ENCODE results near the gene FERMT1.
"Not testable (repeated sequence)": the region's sequence is repeated elsewhere in the genome, so short reads cannot be mapped to it uniquely, and the experiment has no call there.

FERMT1 gene

DNA sequence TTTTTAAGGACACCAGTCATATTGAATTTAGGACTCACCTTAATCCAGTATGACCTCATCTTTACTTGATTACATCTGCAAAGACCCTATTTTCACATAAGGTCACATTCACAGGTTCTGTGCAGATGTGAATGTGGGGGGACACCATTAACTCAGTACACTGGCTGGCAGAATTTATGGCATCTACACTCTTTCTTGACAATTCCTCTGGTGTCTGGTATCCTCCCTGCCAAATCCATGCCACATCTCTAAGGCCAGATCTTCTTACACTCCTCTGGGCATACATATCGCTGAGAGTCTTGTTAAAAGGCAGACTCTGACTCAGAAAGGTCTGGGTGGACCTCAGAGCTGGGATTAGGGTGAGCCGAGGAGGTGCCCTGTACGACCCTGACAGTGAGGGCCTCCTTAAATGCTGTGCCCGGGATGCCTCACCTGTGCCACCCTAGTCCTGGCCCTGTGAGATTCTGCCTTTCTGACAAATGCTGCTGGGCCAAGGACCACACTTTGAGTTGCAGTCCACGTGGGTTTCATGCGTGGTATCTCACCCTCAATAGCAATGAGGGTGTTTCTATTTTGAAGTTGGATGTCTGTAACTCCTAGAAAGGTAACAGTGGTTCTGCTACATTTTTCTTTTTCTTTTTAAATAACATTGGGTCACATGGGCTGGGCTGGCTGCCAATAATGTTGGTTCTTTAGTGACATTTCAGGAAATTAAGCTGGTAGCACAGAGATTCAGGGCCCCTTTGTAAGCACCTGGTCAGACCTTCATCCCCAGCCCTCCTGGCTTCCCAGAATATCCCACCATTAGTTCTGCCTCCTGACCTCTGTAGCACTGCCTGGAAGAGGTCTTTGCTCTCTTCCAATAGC, 51.8 kb downstream of the FERMT1 start:
- TF ChIP-seq POLR2A (IDR thresholded peaks at IDR 0.05; ENCODE audit: low read length) = no peak
- no peak for TF ChIP-seq GATA1 (IDR thresholded peaks at IDR 0.05; ENCODE audit: low read depth, low read length)
- DNase-seq = no peak

DNA sequence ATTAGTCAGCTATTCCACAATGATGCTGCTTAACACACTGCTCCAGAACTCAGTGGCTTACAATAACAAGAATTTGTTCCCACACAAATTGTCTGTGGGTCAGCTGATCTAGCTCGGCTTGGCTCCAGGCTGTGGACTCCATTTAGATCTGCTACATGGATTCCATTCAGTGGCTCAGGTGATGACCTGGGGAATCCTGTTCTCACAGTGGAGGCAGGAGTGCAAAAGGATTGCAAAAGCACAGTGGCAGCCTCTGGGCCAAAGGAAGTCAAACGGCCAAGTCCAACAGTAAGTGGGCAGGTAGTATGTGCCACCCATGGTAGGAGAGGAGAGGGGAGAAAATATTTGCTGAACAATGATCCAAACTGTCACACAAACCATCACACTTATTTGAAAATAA, 53.2 kb downstream of the FERMT1 start:
- no peak for DNase-seq
- TF ChIP-seq POLR2A (IDR thresholded peaks at IDR 0.05; ENCODE audit: low read length) = no peak

DNA sequence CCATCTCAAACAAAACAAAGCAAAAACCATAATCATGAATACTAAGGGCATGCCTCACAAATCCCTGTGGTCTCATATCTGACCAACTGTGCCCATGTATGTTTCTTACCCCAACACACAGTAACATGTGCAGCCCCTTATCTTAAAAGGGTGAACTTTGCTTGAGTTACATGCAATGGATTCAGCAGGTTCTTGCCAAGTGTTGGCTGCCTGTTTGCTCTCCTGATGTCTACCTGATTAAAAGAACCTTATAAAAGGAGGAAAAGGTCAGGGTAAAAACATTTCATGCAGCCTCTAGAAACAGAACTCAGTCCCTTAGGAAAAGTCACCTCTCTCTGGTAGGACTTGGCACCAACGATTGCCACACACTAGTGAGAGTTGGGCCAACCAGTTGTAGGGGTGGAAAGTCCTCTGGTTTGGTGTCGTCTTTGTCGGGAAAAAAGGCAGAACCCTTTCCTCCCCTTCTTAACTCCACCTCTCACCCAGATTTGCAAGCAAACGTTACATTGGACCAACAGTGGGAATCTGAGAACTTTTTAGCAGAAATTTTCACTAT, 55.0 kb downstream of the FERMT1 start:
- TF ChIP-seq GATA1 (IDR thresholded peaks at IDR 0.05; ENCODE audit: low read depth, low read length) = no peak
- TF ChIP-seq POLR2A (IDR thresholded peaks at IDR 0.05; ENCODE audit: low read length) = no peak
- DNase-seq = no peak

DNA sequence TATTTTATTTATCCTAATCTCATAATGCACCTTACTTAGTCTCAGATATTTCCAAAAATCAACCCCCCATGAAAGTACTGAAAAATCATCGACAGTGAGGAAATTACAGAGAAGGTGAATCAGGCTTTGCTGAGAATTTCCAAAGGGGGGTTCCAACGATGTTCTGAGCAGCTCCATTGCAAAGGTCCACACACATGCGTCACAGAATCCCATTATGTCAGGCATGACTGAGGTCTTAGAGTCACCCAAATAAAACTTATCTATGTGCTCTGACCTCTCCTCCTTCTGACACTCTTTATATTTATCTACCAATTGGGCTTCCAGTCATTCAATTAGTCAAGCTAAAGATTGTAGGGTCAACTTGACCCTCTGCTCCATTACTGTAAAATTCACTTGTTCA, 56.2 kb downstream of the FERMT1 start:
- TF ChIP-seq POLR2A (IDR thresholded peaks at IDR 0.05; ENCODE audit: low read length) (no peak), GATA1 (IDR thresholded peaks at IDR 0.05; ENCODE audit: low read depth, low read length) (no peak)
- no peak for DNase-seq

DNA sequence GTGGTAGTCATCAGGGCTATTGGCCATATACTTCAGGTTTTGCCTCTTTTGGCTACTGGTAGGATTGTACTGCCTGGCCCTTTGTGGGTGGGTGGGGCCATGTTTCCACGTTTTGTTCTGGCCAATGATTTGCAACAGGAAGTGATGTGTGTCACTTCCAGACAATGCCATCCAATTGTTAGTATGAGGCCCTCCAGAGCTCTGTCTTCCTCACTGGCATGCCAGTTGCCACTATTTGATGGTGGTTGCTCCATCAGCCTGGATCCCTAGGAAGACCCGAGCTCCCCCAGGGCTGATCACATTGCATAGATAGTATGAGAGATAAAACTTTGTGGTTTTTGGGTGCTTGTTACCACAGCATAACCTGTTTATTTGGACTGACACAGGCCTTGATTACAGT, 61.3 kb downstream of the FERMT1 start:
- TF ChIP-seq POLR2A (IDR thresholded peaks at IDR 0.05; ENCODE audit: low read length) = no peak

DNA sequence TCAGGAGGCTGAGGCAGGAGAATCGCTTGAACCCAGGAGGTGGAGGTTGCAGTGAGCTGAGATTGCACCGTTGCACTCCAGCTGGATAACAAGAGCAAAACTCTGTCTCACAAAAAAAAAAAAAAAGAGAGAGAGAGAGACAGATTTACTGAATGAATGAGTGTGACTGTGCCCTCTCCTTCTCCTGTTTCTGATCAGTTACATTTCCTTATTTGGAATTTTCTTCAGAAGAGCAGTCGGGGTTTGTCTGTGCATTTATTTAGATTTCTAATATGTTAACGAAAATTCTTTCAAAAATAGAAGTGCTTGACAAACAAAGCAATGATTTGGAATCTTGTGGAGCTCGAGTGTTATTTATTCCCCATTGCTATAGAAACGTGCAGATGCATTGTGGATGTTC, 62.6 kb downstream of the FERMT1 start:
- TF ChIP-seq POLR2A (IDR thresholded peaks at IDR 0.05; ENCODE audit: low read length) (no peak), GATA1 (IDR thresholded peaks at IDR 0.05; ENCODE audit: low read depth, low read length) (no peak)
- DNase-seq = no peak

More for the DNA sequence above, 61.3 kb downstream of the FERMT1 start:
- no peak for DNase-seq

DNA sequence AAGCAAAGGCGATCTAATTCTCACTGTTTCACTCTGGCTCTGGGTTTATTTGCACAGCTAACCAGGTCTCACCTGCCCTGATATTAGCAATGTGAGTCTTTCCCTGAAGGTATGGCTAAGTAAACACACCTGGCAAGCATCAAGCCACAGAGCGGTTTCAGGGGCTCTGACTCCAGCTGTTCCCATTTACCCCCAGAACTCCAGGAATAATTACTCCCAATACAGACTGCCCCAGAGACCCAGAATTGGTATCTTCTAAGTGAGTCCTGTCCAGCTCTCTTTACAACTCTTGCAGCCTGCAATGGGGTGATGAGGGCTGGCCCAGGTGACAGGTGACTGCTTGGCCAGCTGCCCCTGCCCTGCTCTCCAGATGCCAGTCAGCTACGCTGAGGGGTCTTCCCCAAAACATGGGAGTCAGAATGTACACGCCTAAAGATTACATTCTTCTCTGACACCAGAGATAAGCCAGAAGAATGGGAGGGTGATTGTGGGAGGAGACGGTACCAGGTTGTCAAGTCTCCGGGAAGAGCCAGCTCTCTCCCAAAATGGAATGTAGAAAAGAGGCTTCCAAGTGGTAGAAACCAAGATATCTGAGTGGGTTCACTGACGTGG, 64.0 kb downstream of the FERMT1 start:
- TF ChIP-seq GATA1 (IDR thresholded peaks at IDR 0.05; ENCODE audit: low read depth, low read length) (no peak), POLR2A (IDR thresholded peaks at IDR 0.05; ENCODE audit: low read length) (no peak)
- no peak for DNase-seq

DNA sequence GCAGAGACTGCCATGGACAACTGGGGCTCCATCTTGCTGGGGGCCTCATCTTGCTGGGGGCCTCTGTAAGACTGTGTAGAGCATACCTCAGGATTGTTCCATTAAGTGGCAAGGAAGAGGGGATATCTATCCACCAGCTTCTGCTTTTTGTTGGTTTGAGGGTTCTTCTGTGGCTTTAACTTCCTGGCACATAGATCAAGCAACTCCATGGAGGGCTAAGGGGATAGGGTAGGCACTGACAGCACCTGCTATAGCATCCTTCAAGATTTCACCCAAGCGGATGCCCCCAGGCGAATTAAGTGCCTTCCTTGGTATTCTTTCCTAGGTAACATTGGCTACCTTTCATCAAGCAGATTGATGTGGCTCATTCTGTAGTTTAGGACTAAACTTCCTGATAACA, 65.1 kb downstream of the FERMT1 start:
- no peak for TF ChIP-seq POLR2A (IDR thresholded peaks at IDR 0.05; ENCODE audit: low read length)
- no peak for TF ChIP-seq GATA1 (IDR thresholded peaks at IDR 0.05; ENCODE audit: low read depth, low read length)
- DNase-seq = no peak

DNA sequence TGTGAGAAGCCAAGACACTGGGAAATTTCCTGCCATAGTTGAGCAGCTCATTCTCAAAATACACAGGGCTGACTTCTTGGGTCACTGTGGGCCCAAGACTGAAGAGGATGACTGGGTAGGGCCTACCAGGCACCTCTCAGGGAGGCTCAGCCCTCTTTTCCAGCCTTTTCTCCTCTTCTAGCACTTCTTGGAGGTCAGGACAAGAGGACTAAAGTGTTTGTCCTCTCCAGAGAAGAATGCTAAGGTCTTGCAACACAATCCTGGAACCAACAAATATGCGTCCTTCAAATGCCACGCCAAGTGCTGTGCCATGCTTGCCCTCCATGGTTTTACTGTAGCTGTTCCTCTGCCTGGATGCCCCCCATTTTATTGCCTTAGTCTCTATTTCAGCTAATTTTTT, 65.7 kb downstream of the FERMT1 start:
- TF ChIP-seq GATA1 (IDR thresholded peaks at IDR 0.05; ENCODE audit: low read depth, low read length) (no peak), POLR2A (IDR thresholded peaks at IDR 0.05; ENCODE audit: low read length) (no peak)
- no peak for DNase-seq

DNA sequence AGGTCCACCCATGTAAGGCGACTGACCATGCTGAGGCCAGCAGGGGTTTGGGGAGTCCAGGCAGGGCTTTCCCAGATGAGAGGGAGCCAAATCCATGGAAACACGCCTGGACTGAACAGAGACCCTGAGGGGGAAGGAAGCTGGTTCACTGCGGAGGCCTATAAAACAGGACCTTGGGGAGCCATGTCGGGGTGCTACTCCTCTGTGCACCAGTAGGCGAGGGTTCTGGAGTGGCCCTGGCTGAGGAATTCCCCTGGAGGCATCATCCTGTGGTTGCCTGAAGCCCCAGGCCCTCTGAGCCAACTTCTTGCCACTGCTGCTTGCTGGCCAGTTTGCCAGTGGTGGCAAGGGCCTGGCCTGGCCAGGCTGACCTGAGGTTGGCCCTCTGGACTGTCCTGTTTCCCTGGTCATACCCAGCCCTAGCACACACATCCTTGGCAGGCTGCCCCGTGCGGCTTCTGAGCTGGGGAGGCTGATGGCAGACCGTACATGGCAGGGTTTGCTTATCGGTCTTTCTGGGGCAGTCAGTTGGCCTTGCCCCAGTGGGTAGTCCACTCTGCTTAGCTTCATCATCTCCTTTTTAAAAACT, 66.8 kb downstream of the FERMT1 start:
- TF ChIP-seq POLR2A (IDR thresholded peaks at IDR 0.05; ENCODE audit: low read length) = no peak
- DNase-seq = no peak

DNA sequence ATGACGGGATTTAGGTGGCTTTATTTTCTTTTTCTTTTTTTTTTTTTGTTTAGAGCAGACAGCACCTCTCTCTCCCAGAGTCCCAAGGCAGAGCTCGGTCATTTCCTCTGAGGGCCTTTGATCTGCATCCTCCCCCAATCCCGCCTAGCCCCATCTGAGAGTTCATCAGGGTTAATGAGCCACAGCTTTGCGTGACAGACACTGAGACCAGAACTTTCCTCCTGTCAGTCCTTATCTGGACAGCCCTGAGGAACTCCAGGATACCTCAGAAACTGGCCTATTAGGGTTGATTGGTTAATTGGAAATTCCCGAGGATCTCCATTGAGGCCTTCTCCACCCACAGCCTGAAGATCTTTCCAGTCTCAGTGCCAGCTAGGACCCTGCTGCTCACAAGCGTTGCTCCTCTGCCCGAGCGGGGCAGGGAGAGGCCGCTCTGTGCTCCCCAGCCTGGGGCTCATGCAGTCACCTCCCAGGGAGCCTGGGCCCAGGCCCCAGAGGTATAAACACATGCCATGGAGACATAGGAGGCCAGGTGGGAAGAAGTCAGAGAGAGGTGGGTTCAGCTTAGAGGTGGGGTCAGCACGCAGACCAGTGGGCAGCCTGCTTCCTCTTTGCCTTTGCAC, 67.6 kb downstream of the FERMT1 start:
- no peak for DNase-seq
- no peak for TF ChIP-seq GATA1 (IDR thresholded peaks at IDR 0.05; ENCODE audit: low read depth, low read length)
- no peak for TF ChIP-seq POLR2A (IDR thresholded peaks at IDR 0.05; ENCODE audit: low read length)

DNA sequence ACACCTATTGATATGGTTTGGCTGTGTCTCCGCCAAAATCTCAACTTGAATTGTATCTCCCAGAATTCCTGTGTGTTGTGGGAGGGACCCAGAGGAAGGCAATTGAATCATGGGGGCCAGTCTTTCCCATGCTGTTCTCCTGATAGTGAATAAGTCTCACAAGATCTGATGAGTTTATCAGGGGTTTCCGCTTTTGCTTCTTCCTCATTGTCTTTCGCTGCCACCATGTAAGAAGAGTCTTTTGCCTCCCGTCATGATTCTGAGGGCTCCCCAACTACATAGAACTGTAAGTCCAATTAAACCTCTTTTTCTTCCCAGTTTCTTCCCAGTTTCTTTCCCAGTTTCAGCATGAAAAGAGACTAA, 68.2 kb downstream of the FERMT1 start:
- DNase-seq = not testable (repeated sequence)

DNA sequence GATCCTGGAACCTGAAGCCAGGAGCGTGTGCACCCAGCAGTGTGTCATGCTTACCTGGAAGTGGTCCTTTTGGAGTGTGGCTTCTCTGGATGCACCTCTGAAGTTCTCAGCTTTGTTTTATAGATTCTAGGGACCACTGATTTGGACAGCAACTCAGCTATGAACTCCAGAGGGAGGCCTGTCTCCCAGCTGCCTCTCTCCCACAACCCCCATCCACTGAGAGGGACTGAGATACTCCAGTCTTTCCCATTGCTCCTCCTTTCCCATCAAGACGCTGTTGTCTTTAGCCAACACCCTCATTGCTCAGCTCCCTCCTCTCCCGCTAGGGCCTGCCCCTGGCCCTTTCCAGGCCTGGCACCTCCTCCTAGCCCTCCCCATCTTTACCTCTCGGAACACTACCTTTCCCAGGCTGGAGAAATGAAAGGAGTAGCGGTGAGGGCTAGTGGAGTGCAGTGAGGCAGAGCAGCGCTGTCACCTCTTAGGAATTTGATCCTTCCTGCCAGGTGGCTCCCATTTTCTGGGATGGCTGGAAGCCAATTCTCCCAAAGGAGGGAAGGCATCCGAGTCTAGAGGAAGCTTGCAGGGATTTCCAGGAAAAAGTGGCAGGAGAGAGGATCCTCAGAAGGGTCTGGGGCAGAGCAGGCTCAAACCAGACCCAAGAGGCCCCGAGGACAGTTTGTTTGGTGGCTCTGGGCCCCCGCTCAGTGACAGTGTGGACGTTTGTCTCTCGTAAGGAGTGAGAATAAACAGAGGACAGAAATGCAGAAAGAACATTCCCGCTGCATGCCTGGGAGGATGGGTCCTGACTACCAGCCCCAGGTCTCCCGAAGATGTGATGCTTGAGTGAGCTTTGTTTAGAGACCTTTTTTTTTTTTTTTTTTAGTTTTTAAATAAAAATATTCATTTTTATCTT, 68.8 kb downstream of the FERMT1 start, which contains the start of gene LRRN4:
Gene LRRN4, minus strand, starts transcription at position 285 of the 913 bp plus-strand sequence. CDS start 1,261 bp downstream, outside the sequence.
- TF ChIP-seq GATA1 (IDR thresholded peaks at IDR 0.05; ENCODE audit: low read depth, low read length) = no peak
- TF ChIP-seq POLR2A (IDR thresholded peaks at IDR 0.05; ENCODE audit: low read length) = no peak
- no peak for DNase-seq

Measured in erythroblast (primary cell).